ENCODE results near the gene CDC6.

DNA sequence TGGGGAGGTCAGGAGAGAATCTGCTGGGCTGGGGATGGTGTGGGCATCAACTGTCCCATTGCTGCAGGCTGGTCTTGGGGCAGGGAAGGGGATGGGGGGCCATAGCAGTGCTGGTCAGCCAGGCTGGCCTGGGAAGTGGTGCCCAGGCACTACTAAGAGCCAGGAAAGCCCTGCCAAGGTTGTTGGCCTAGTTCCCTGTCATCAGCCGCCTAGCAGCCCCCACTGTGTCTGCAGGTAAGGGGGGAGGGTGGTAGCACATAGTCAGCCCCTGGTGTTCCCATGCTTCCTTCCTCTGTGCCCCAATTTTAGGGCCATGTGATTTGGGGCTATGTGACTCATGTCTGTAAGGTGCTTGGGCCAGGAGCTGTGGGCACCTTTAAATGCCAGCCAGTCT lies 59.1 kb downstream of the CDC6 start:
- TF ChIP-seq CTCF (IDR thresholded peaks at IDR 0.05), result no peak
- TF ChIP-seq POLR2A (IDR thresholded peaks at IDR 0.05), result no peak
- no peak for TF ChIP-seq POLR2AphosphoS5 (IDR thresholded peaks at IDR 0.05)

Measured in gastroesophageal sphincter (tissue), 3 donors.